Nephron progenitor cell (in vitro differentiated cells): ENCODE measurements around the gene SNTG2.

Experiments used
- DNase-seq: peaks from one replicate; pipeline ENCODE4 v3.0.0; 2021
- H3K27ac Mint-ChIP-seq: 2 replicates; pipeline ENCODE4 v1.8.0; 2021; ENCODE audit warnings: mild to moderate bottlenecking, moderate library complexity, mixed read lengths
- H3K27me3 Mint-ChIP-seq: 2 replicates; pipeline ENCODE4 v1.8.0; 2021; ENCODE audit warnings: mild to moderate bottlenecking, low read depth, mixed read lengths; ENCODE audit not compliant: poor library complexity
- H3K36me3 Mint-ChIP-seq: 2 replicates; pipeline ENCODE4 v1.8.0; 2021; ENCODE audit warnings: low read depth, mixed read lengths
- H3K4me1 Mint-ChIP-seq: 2 replicates; pipeline ENCODE4 v1.8.0; 2021; ENCODE audit warnings: mixed read lengths
- H3K4me3 Mint-ChIP-seq: 2 replicates; pipeline ENCODE4 v1.8.0; 2021; ENCODE audit warnings: mild to moderate bottlenecking, moderate library complexity, mixed read lengths
- H3K9me3 Mint-ChIP-seq: 2 replicates; pipeline ENCODE4 v1.8.0; 2021; ENCODE audit warnings: mild to moderate bottlenecking, moderate library complexity, mixed read lengths
- TF ChIP-seq, protein P1 (sequence below): fragments of 200-600 bp; sonication (generic); IDR thresholded peaks from 2 replicates; pipeline ENCODE4 v1.5.0; 2021; ENCODE audit warnings: antibody characterized with exemption

Gene SNTG2

GRCh38 chr2:1314254-1314653, 363.6 kb downstream of the SNTG2 start:
- Mint-ChIP-seq H3K27me3 (peaks cover 12% of the 10 kb centered on the region), H3K9me3 (no peaks in the 10 kb centered on the region), H3K36me3 (no peaks in the 10 kb centered on the region), H3K4me3 (no peak overlapping the region), H3K27ac (no peak overlapping the region), H3K4me1 (peaks cover 10% of the 10 kb centered on the region)
- DNase-seq, result no peak
- TF ChIP-seq, protein P1, sequence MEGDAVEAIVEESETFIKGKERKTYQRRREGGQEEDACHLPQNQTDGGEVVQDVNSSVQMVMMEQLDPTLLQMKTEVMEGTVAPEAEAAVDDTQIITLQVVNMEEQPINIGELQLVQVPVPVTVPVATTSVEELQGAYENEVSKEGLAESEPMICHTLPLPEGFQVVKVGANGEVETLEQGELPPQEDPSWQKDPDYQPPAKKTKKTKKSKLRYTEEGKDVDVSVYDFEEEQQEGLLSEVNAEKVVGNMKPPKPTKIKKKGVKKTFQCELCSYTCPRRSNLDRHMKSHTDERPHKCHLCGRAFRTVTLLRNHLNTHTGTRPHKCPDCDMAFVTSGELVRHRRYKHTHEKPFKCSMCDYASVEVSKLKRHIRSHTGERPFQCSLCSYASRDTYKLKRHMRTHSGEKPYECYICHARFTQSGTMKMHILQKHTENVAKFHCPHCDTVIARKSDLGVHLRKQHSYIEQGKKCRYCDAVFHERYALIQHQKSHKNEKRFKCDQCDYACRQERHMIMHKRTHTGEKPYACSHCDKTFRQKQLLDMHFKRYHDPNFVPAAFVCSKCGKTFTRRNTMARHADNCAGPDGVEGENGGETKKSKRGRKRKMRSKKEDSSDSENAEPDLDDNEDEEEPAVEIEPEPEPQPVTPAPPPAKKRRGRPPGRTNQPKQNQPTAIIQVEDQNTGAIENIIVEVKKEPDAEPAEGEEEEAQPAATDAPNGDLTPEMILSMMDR, result no peak

DNA sequence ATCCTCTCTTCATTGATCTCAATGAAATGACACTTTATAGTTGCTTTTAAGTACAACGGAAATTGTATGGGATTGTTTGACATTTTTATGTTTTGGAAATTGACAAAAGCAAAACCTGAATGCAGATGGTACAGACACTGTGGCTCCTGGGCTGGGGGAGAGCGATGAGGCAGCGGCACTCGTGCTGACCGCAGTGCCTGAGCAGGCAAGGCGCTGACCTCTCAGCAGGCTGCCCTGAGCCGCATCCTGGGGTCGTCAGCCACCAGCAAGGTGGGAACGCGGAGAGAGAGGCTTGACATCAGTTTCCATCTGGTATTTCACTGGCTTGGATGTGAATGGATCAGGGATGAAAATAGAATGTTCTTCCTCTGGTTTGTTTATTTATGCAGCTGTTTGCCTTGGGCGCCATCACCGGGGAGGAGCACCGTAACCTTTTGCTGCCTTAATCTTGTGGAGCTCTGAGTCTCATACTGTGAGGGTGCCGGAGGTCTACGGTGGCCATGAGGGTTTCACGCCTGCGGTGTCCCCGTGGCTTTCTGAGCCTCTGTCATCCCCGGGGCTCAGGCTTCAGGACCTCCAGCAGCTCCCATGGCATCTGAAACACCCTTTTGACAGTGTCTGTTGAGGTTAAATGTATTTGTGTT, 367.8 kb downstream of the SNTG2 start:
- Mint-ChIP-seq H3K9me3 (no peaks in the 10 kb centered on the region), H3K27ac (no peak overlapping the region), H3K4me1 (peaks cover 10% of the 10 kb centered on the region), H3K36me3 (no peaks in the 10 kb centered on the region), H3K4me3 (no peak overlapping the region), H3K27me3 (peaks cover 7% of the 10 kb centered on the region)
- TF ChIP-seq, protein P1, result no peak
- no peak for DNase-seq

DNA sequence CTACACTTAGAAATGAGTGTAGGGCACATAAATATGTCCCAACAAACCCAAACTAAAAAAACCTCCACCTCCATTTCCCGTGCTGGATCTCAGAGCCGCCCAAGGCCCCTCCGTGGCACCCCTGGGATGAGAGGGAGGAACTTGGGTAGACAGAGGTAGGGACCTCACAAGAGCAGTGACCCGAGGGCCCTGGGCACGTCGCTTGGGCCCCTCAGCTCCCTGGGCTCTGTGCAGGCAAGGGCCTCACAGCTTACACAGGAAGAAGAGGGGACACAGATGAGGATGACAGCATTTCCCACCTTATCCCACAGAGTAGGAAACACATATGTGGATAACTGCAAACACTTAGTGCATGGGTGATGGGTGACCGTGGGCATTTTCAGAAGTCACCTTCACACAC, 368.7 kb downstream of the SNTG2 start:
- H3K9me3 Mint-ChIP-seq, result no peaks in the 10 kb centered on the region
- TF ChIP-seq, protein P1, result no peak
- H3K4me1 Mint-ChIP-seq, result peaks cover 10% of the 10 kb centered on the region
- H3K36me3 Mint-ChIP-seq, result no peaks in the 10 kb centered on the region
- peaks cover 7% of the 10 kb centered on the region for H3K27me3 Mint-ChIP-seq
- H3K4me3 Mint-ChIP-seq, result no peak overlapping the region
- DNase-seq, result no peak
- no peak overlapping the region for H3K27ac Mint-ChIP-seq

DNA sequence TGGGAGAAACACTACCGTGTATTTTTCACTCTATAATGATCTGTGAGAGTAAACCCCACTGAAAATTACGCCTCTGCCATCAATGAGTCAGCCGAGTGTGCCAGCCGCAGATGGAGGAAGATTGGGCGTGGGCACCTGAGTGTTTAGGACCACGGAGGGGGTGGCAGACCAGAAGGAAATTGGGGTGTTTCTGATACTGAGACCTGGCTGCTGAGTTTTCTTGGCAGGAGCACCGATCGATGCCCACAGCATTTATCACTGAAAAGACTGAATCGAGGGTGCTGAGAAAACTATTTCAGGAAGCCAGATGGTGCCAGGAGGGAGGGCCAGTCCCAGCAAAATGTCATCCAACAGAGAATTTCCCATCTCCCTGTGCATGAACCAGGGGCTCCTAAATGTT, 370.7 kb downstream of the SNTG2 start:
- Mint-ChIP-seq H3K27me3 (peaks cover 7% of the 10 kb centered on the region), H3K36me3 (no peaks in the 10 kb centered on the region), H3K27ac (no peak overlapping the region), H3K4me1 (peaks cover 10% of the 10 kb centered on the region), H3K4me3 (no peak overlapping the region), H3K9me3 (no peaks in the 10 kb centered on the region)
- no peak for DNase-seq
- TF ChIP-seq, protein P1, result no peak

DNA sequence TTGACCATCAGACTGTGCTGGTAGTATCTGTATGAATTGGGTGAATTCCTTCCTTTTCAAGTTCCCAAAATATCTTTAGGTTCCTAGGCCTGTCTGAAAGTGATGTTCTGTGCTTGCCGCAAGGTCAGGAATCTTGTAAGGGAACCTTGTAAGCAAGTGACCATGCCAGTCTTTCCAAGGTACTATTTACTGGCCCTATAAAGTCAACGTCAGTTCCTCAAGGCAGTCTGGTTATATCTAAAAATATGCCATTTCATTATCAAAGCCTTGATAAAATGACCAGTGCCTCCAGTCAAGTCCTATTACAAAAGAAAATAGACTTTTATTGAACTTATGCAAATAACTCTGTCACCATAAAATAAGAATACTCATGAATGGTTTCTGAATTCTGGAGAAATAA, 374.2 kb downstream of the SNTG2 start:
- TF ChIP-seq, protein P1, result no peak
- no peak overlapping the region for H3K4me3 Mint-ChIP-seq
- DNase-seq, result no peak
- H3K9me3 Mint-ChIP-seq, result no peaks in the 10 kb centered on the region
- H3K27me3 Mint-ChIP-seq, result no peaks in the 10 kb centered on the region
- peaks cover 7% of the 10 kb centered on the region for H3K4me1 Mint-ChIP-seq
- no peak overlapping the region for H3K27ac Mint-ChIP-seq
- H3K36me3 Mint-ChIP-seq, result no peaks in the 10 kb centered on the region

GRCh38 chr2:1328684-1329083, 378.0 kb downstream of the SNTG2 start:
- Mint-ChIP-seq H3K9me3 (peaks cover 16% of the 10 kb centered on the region), H3K36me3 (no peaks in the 10 kb centered on the region), H3K4me3 (no peak overlapping the region), H3K27ac (no peak overlapping the region), H3K27me3 (peaks cover 4% of the 10 kb centered on the region), H3K4me1 (peaks cover 10% of the 10 kb centered on the region)
- TF ChIP-seq, protein P1, result no peak
- no peak for DNase-seq
